Ishikawa (cell line): ENCODE measurements around the gene RPL7A.

Experiments
- CEBPB ChIP-seq: IDR thresholded peaks from 2 replicates; pipeline ENCODE4 v1.6.1; 2012
- CREB1 ChIP-seq: IDR thresholded peaks from 2 replicates; pipeline ENCODE4 v1.6.1; 2012; ENCODE audit warnings: low read depth
- EGR1 ChIP-seq: IDR thresholded peaks from 2 replicates; pipeline ENCODE4 v1.6.1; 2012
- EP300 ChIP-seq: IDR thresholded peaks from 2 replicates; pipeline ENCODE4 v1.6.1; 2012; ENCODE audit warnings: borderline replicate concordance
- FOXM1 ChIP-seq: IDR thresholded peaks from 2 replicates; pipeline ENCODE4 v1.6.1; 2012; ENCODE audit warnings: low read depth, borderline replicate concordance
- NFIC ChIP-seq: IDR thresholded peaks from 2 replicates; pipeline ENCODE4 v1.6.1; 2012
- RAD21 ChIP-seq: IDR thresholded peaks from 2 replicates; pipeline ENCODE4 v1.6.1; 2012; ENCODE audit warnings: low read depth
- TAF1 ChIP-seq: IDR thresholded peaks from 2 replicates; pipeline ENCODE4 v1.6.1; 2012; ENCODE audit warnings: low read depth, mild to moderate bottlenecking
- TCF12 ChIP-seq: IDR thresholded peaks from 2 replicates; pipeline ENCODE4 v1.6.1; 2012; ENCODE audit warnings: low read depth
- TEAD4 ChIP-seq: IDR thresholded peaks from 2 replicates; pipeline ENCODE4 v1.6.1; 2012
- USF1 ChIP-seq: IDR thresholded peaks from 2 replicates; pipeline ENCODE4 v1.6.1; 2012
- YY1 ChIP-seq: IDR thresholded peaks from 2 replicates; pipeline ENCODE4 v1.6.1; 2012; ENCODE audit warnings: low read depth
- ZBTB7A ChIP-seq: IDR thresholded peaks from 2 replicates; pipeline ENCODE4 v1.6.1; 2012; ENCODE audit warnings: low read depth
- TF ChIP-seq, protein P1 (sequence below): IDR thresholded peaks from 2 replicates; pipeline ENCODE4 v1.6.1; 2012
- TF ChIP-seq, protein P2 (sequence below): IDR thresholded peaks from 2 replicates; pipeline ENCODE4 v1.6.1; 2012; ENCODE audit warnings: low read depth, mild to moderate bottlenecking

Gene RPL7A

GRCh38 chr9:133361507-133362092, 13.6 kb downstream of the RPL7A start:
- no peak for TF ChIP-seq TAF1
- TF ChIP-seq FOXM1: no peak
- TF ChIP-seq, protein P1, sequence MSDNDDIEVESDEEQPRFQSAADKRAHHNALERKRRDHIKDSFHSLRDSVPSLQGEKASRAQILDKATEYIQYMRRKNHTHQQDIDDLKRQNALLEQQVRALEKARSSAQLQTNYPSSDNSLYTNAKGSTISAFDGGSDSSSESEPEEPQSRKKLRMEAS: no peak
- TF ChIP-seq, protein P2, sequence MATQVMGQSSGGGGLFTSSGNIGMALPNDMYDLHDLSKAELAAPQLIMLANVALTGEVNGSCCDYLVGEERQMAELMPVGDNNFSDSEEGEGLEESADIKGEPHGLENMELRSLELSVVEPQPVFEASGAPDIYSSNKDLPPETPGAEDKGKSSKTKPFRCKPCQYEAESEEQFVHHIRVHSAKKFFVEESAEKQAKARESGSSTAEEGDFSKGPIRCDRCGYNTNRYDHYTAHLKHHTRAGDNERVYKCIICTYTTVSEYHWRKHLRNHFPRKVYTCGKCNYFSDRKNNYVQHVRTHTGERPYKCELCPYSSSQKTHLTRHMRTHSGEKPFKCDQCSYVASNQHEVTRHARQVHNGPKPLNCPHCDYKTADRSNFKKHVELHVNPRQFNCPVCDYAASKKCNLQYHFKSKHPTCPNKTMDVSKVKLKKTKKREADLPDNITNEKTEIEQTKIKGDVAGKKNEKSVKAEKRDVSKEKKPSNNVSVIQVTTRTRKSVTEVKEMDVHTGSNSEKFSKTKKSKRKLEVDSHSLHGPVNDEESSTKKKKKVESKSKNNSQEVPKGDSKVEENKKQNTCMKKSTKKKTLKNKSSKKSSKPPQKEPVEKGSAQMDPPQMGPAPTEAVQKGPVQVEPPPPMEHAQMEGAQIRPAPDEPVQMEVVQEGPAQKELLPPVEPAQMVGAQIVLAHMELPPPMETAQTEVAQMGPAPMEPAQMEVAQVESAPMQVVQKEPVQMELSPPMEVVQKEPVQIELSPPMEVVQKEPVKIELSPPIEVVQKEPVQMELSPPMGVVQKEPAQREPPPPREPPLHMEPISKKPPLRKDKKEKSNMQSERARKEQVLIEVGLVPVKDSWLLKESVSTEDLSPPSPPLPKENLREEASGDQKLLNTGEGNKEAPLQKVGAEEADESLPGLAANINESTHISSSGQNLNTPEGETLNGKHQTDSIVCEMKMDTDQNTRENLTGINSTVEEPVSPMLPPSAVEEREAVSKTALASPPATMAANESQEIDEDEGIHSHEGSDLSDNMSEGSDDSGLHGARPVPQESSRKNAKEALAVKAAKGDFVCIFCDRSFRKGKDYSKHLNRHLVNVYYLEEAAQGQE: no peak
- TF ChIP-seq EP300: no peak
- no peak for TF ChIP-seq CEBPB
- TF ChIP-seq EGR1: no peak
- TF ChIP-seq TEAD4: no peak
- no peak for TF ChIP-seq ZBTB7A
- no peak for TF ChIP-seq YY1
- no peak for TF ChIP-seq CREB1
- no peak for TF ChIP-seq RAD21
- no peak for TF ChIP-seq USF1
- TF ChIP-seq NFIC: no peak
- no peak for TF ChIP-seq TCF12

DNA sequence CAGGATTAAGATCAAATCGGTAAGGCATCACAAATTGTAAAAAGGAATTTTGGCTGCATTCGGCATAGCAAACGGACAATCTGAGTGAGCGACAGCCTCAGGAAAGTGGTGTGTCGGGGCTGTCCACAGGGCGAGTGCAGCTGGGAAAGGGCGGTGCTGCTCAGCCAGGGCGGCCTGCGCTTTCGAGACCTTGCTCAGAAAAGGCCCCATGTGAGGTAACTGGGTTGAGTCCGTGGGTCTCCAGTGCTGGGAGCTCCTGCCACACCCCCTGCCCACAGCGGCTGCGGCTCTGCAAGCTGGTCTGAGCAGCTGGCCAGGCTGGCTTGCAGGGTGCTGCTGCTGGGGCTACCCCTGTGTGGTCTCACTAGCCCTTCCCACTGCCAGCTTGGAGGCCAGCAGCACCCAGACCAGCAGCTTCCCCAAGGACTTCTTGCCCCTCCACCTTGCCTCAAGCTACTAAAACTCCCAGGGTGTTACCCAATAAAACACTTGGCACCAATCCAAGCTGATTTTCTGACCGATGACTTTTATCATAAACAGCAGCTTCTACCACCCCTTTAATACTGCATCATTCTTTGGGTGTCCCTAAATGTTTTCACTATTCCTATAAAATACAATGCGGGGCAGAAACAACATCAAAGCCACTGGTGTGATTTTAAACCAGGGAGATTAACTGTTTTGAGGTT, 14.5 kb downstream of the RPL7A start:
- TF ChIP-seq RAD21: no peak
- peak; percentile 55 for TF ChIP-seq NFIC
- TF ChIP-seq TEAD4: no peak

DNA sequence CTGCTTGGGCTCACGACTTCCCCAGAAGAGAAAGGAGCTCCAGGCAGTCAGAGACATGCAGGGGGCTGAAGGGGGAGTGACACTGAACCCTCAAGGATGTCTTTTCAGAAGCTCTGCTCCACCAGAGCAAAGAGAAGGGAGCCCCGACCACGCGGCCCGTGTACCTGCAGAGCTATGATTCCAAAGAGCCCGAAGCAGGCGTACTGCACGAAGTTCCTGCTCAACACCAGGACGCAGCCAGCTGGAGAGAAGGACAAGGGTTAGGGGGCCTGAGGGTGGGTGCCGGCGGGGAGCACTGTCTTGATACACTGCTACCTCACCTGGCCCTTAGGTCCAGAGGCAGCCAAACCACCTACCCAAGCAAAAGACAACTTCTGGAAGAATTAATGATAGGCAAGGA, 18.4 kb downstream of the RPL7A start:
- TF ChIP-seq ZBTB7A: no peak
- no peak for TF ChIP-seq EGR1
- no peak for TF ChIP-seq CEBPB
- TF ChIP-seq FOXM1: no peak
- no peak for TF ChIP-seq TCF12
- no peak for TF ChIP-seq TEAD4
- no peak for TF ChIP-seq USF1
- TF ChIP-seq, protein P2: no peak
- TF ChIP-seq, protein P1: no peak
- TF ChIP-seq TAF1: no peak
- no peak for TF ChIP-seq RAD21
- TF ChIP-seq EP300: no peak
- TF ChIP-seq CREB1: no peak
- TF ChIP-seq NFIC: no peak
- TF ChIP-seq YY1: no peak

DNA sequence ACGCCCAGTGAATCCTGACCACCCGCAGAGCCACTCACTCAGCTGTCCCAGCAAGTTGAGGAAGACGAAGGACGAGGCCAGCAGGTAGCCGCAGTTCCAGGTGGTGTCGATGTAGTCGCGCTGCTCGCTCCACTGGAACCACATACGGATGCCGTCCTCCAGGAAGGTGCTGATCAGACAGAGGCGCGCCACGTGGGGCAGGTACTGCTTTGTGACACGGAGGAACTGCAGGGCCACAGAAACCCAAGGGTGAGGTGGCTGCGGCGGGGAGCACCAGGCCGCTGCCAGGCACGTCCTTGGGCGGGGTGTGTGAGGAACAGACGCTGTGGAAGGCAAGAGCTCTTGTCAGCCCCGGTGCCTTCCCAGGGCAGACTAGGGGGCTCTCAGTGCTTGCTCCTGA, 19.2 kb downstream of the RPL7A start:
- TF ChIP-seq TAF1 (no peak), CREB1 (no peak), FOXM1 (no peak), USF1 (no peak)

DNA sequence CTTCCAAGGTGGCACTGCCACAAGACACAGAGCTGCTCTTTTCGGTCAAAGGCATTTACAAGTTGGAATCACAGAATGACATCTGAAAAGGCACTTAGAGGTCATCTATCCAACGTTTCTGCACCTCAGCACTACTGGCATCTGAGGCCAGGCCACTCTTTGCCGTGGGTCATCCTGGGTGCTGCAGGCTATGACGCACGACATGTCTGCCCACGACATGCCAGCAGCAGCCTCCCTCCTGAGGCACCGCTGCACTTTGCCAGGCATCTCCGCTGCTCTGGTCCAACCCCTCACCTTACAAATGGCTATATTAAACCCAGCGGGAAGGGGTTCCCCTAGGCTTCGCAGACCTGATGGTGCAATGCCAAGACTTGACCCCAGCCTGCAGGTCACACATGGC, 19.8 kb downstream of the RPL7A start:
- TF ChIP-seq, protein P1: no peak
- TF ChIP-seq CREB1: no peak
- no peak for TF ChIP-seq TEAD4
- TF ChIP-seq EP300: no peak
- TF ChIP-seq, protein P2: no peak
- TF ChIP-seq FOXM1: no peak
- no peak for TF ChIP-seq EGR1
- TF ChIP-seq CEBPB: no peak
- TF ChIP-seq TAF1: no peak
- TF ChIP-seq USF1: no peak
- no peak for TF ChIP-seq NFIC
- no peak for TF ChIP-seq YY1
- no peak for TF ChIP-seq TCF12
- TF ChIP-seq ZBTB7A: no peak
- TF ChIP-seq RAD21: no peak
